RWPE2 (cell line): Measurements from ENCODE around the gene SLC25A3.

Source experiments
- ATAC-seq: fragments of 200-7000 bp; cut with Tn5 transposase; 3 replicates; pipeline ENCODE4 v1.9.1; 2021; ENCODE audit warnings: low read depth
- DNase-seq: peaks from one replicate; pipeline ENCODE4 v3.0.0-alpha.2; 2020; ENCODE audit warnings: low spot score
- H3K27ac ChIP-seq: fragments of 450-650 bp; 2 replicates; pipeline ENCODE4 v1.5.1; 2017; ENCODE audit warnings: mild to moderate bottlenecking; ENCODE audit not compliant: poor library complexity, severe bottlenecking
- H3K27me3 ChIP-seq: fragments of 250-450 bp; sonication (Bioruptor Pico); 2 replicates; pipeline ENCODE4 v1.5.1; 2021; ENCODE audit warnings: mild to moderate bottlenecking, moderate library complexity; ENCODE audit not compliant: insufficient read depth, poor library complexity, severe bottlenecking
- H3K36me3 ChIP-seq: fragments of 250-450 bp; sonication (Bioruptor Pico); 2 replicates; pipeline ENCODE4 v1.5.1; 2020; ENCODE audit warnings: low read depth, mild to moderate bottlenecking, moderate library complexity
- H3K4me1 ChIP-seq: fragments of 250-450 bp; sonication (Bioruptor Pico); 2 replicates; pipeline ENCODE4 v1.5.1; 2021; ENCODE audit warnings: mild to moderate bottlenecking, moderate library complexity; ENCODE audit not compliant: insufficient read depth, poor library complexity, severe bottlenecking
- H3K4me3 ChIP-seq: fragments of 250-450 bp; sonication (Bioruptor Pico); 2 replicates; pipeline ENCODE4 v1.5.1; 2021; ENCODE audit warnings: mild to moderate bottlenecking, moderate library complexity; ENCODE audit not compliant: severe bottlenecking
- H3K9me3 ChIP-seq: fragments of 250-450 bp; sonication (Bioruptor Pico); 2 replicates; pipeline ENCODE4 v1.5.1; 2021; ENCODE audit warnings: mild to moderate bottlenecking, moderate library complexity; ENCODE audit not compliant: severe bottlenecking
- CTCF ChIP-seq: fragments of 450-650 bp; IDR thresholded peaks from one replicate; pipeline ENCODE4 v1.5.1; 2017; ENCODE audit warnings: mild to moderate bottlenecking, moderate library complexity; ENCODE audit not compliant: poor library complexity, severe bottlenecking

SLC25A3 gene

DNA sequence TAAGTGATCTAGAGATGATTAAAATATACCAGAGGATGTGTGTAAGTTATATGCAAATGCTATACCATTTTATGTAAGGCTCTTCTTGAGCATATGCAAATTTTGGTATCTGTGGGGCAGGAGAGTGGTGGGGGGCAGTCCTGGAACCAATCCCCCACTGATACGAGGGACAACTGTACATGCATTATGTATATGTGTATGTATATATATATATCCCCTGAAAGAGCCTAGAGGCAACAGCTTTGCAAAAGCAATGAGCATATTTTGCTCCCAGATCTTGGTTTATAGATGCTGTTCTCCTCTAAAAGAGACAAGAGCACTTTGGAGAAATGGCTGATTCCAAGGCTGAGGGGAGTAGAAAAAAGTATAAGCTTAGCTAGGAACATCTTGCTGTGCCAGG is 12.4 kb upstream of the SLC25A3 start:
- no peak for DNase-seq
- Histone ChIP-seq H3K27me3 (no peaks in the 10 kb centered on the region), H3K36me3 (no peaks in the 10 kb centered on the region), H3K27ac (no peak overlapping the region), H3K4me3 (no peak overlapping the region), H3K4me1 (no peaks in the 10 kb centered on the region), H3K9me3 (no peaks in the 10 kb centered on the region)
- TF ChIP-seq CTCF, result no peak
- ATAC-seq, result no peak

- TF ChIP-seq CTCF, result no peak
- DNase-seq, result no peak
These were observed 11.4 kb upstream of the SLC25A3 start for GRCh38 chr12:98582093-98582492.

GRCh38 chr12:98587084-98587483 is 6.4 kb upstream of the SLC25A3 start:
- no peaks in the 10 kb centered on the region for H3K9me3 ChIP-seq
- H3K36me3 ChIP-seq, result no peaks in the 10 kb centered on the region
- no peaks in the 10 kb centered on the region for H3K27me3 ChIP-seq
- no peaks in the 10 kb centered on the region for H3K4me1 ChIP-seq
- no peak for ATAC-seq
- DNase-seq, result no peak
- H3K27ac ChIP-seq, result no peak overlapping the region
- no peak overlapping the region for H3K4me3 ChIP-seq
- TF ChIP-seq CTCF, result no peak

More at GRCh38 chr12:98582093-98582492, 11.4 kb upstream of the SLC25A3 start:
- no peaks in the 10 kb centered on the region for H3K27me3 ChIP-seq
- H3K9me3 ChIP-seq, result no peaks in the 10 kb centered on the region
- H3K27ac ChIP-seq, result no peak overlapping the region
- no peak for ATAC-seq
- H3K4me1 ChIP-seq, result no peaks in the 10 kb centered on the region
- no peak overlapping the region for H3K4me3 ChIP-seq
- H3K36me3 ChIP-seq, result no peaks in the 10 kb centered on the region

- Histone ChIP-seq H3K36me3 (peaks cover 24% of the 10 kb centered on the region), H3K27me3 (no peaks in the 10 kb centered on the region), H3K27ac (no peak overlapping the region), H3K4me1 (peaks cover 10% of the 10 kb centered on the region), H3K9me3 (no peaks in the 10 kb centered on the region), H3K4me3 (no peak overlapping the region)
- no peak for TF ChIP-seq CTCF
- ATAC-seq (no peak), DNase-seq (no peak)
These were observed 2.3 kb upstream of the SLC25A3 start for GRCh38 chr12:98591209-98591608.

- peaks cover 10% of the 10 kb centered on the region for H3K4me1 ChIP-seq
- H3K9me3 ChIP-seq, result no peaks in the 10 kb centered on the region
- H3K27ac ChIP-seq, result peak overlapping the region; percentile 67
- no peak for TF ChIP-seq CTCF
- H3K27me3 ChIP-seq, result no peaks in the 10 kb centered on the region
- DNase-seq (no peak), ATAC-seq (no peak)
- H3K36me3 ChIP-seq, result peaks cover 41% of the 10 kb centered on the region
- peak overlapping the region; percentile 97 for H3K4me3 ChIP-seq
These were observed 612 bp upstream of the SLC25A3 start for GRCh38 chr12:98592825-98593322.
